Measurements from ENCODE around the gene MAST4. TPM values are rescaled to one million over a fixed set of nuclear protein-coding genes. Genes with fewer than 3 reads are reported as not detected.

Gene MAST4
- polyA plus RNA-seq, 1 experiment, result 4.0 TPM

GRCh38 chr5:66617991-66618768 is 22.0 kb downstream of the MAST4 start:
- no peak for DNase-seq (ENCODE audit: low read depth)
- ChIA-PET POLR2A (no interaction called here), CTCF (no interaction called here)
- H3K27me3 ChIP-seq (ENCODE audit: control insufficient read depth, insufficient read depth, low read length), result no peaks in the 10 kb centered on the region
- no peaks in the 10 kb centered on the region for H3K36me3 ChIP-seq (ENCODE audit: control insufficient read depth, insufficient read depth, low read length)
- H3K4me3 ChIP-seq (ENCODE audit: low read depth, low read length), result no peak overlapping the region
- no peak for TF ChIP-seq CTCF (IDR thresholded peaks at IDR 0.05; ENCODE audit: insufficient read depth, low read depth, low read length)

- ChIA-PET POLR2A (no interaction called here), CTCF (no interaction called here)
- no peak for TF ChIP-seq CTCF (IDR thresholded peaks at IDR 0.05; ENCODE audit: insufficient read depth, low read depth, low read length)
- Histone ChIP-seq H3K4me3 (ENCODE audit: low read depth, low read length) (no peak overlapping the region), H3K36me3 (ENCODE audit: control insufficient read depth, insufficient read depth, low read length) (no peaks in the 10 kb centered on the region), H3K27me3 (ENCODE audit: control insufficient read depth, insufficient read depth, low read length) (no peaks in the 10 kb centered on the region)
- no peak for DNase-seq (ENCODE audit: low read depth)
Measured at GRCh38 chr5:66620711-66621110, 24.5 kb downstream of the MAST4 start.

GRCh38 chr5:66621146-66621545 is 25.0 kb downstream of the MAST4 start:
- Histone ChIP-seq H3K4me3 (ENCODE audit: low read depth, low read length) (no peak overlapping the region), H3K27me3 (ENCODE audit: control insufficient read depth, insufficient read depth, low read length) (no peaks in the 10 kb centered on the region), H3K36me3 (ENCODE audit: control insufficient read depth, insufficient read depth, low read length) (no peaks in the 10 kb centered on the region)
- DNase-seq (ENCODE audit: low read depth), result no peak
- no peak for TF ChIP-seq CTCF (IDR thresholded peaks at IDR 0.05; ENCODE audit: insufficient read depth, low read depth, low read length)
- POLR2A ChIA-PET, result no interaction called here
- CTCF ChIA-PET, result no interaction called here

- CTCF ChIA-PET, result no interaction called here
- POLR2A ChIA-PET, result no interaction called here
- TF ChIP-seq CTCF (IDR thresholded peaks at IDR 0.05; ENCODE audit: insufficient read depth, low read depth, low read length), result no peak
- Histone ChIP-seq H3K36me3 (ENCODE audit: control insufficient read depth, insufficient read depth, low read length) (no peaks in the 10 kb centered on the region), H3K4me3 (ENCODE audit: low read depth, low read length) (no peak overlapping the region), H3K27me3 (ENCODE audit: control insufficient read depth, insufficient read depth, low read length) (no peaks in the 10 kb centered on the region)
- DNase-seq (ENCODE audit: low read depth), result no peak
Measured at GRCh38 chr5:66621736-66622135, 25.5 kb downstream of the MAST4 start.

GRCh38 chr5:66628561-66628960 is 32.4 kb downstream of the MAST4 start:
- ChIA-PET CTCF (no interaction called here), POLR2A (no interaction called here)
- Histone ChIP-seq H3K4me3 (ENCODE audit: low read depth, low read length) (no peak overlapping the region), H3K36me3 (ENCODE audit: control insufficient read depth, insufficient read depth, low read length) (no peaks in the 10 kb centered on the region), H3K27me3 (ENCODE audit: control insufficient read depth, insufficient read depth, low read length) (no peaks in the 10 kb centered on the region)
- no peak for DNase-seq (ENCODE audit: low read depth)
- no peak for TF ChIP-seq CTCF (IDR thresholded peaks at IDR 0.05; ENCODE audit: insufficient read depth, low read depth, low read length)

Data from BJ (cell line).